HCT116 (cell line): Measurements from ENCODE around the gene ACP5. TPM values are rescaled to one million over a fixed set of nuclear protein-coding genes. Genes with fewer than 3 reads are reported as not detected.

Source experiments
- CEBPB ChIP-seq: IDR thresholded peaks from 2 replicates; pipeline ENCODE4 v1.6.1; 2012; ENCODE audit warnings: low read depth
- ELF1 ChIP-seq: IDR thresholded peaks from 2 replicates; pipeline ENCODE4 v1.6.1; 2012; ENCODE audit warnings: low read depth, borderline replicate concordance
- RAD21 ChIP-seq: IDR thresholded peaks from 2 replicates; pipeline ENCODE4 v1.6.1; 2012; ENCODE audit warnings: low read depth, mild to moderate bottlenecking
- SIN3A ChIP-seq: IDR thresholded peaks from 2 replicates; pipeline ENCODE4 v1.6.1; 2012; ENCODE audit warnings: low read depth
- SP1 ChIP-seq: IDR thresholded peaks from 2 replicates; pipeline ENCODE4 v1.6.1; 2012; ENCODE audit warnings: low read depth
- SRF ChIP-seq: IDR thresholded peaks from 2 replicates; pipeline ENCODE4 v1.6.1; 2012; ENCODE audit warnings: low read depth
- TCF7L2 ChIP-seq: IDR thresholded peaks from 2 replicates; pipeline ENCODE4 v1.7.0; 2011; ENCODE audit warnings: borderline replicate concordance, inconsistent platforms; ENCODE audit not compliant: insufficient read depth, insufficient read length; ENCODE audit errors: extremely low read depth
- YY1 ChIP-seq: IDR thresholded peaks from 2 replicates; pipeline ENCODE4 v1.6.1; 2011; ENCODE audit warnings: low read length, low read depth, moderate library complexity, mild to moderate bottlenecking; ENCODE audit not compliant: insufficient replicate concordance; ENCODE audit errors: extremely low read depth
- total RNA-seq: library from RNA; stranded (reverse); gene quantifications from one replicate; pipeline ENCODE4 v1.2.1, GENCODE V29; 2021; ENCODE audit not compliant: unreplicated experiment
- TF ChIP-seq, protein P1 (sequence below): IDR thresholded peaks from 2 replicates; pipeline ENCODE4 v1.6.1; 2012; ENCODE audit warnings: low read depth
- TF ChIP-seq, protein P2 (sequence below): IDR thresholded peaks from 2 replicates; pipeline ENCODE4 v1.6.1; 2012
- TF ChIP-seq, protein P3 (sequence below): IDR thresholded peaks from 2 replicates; pipeline ENCODE4 v1.6.1; 2012

The ACP5 gene
- total RNA-seq, 1 experiment from 2014 or later, result 1.2 TPM

DNA sequence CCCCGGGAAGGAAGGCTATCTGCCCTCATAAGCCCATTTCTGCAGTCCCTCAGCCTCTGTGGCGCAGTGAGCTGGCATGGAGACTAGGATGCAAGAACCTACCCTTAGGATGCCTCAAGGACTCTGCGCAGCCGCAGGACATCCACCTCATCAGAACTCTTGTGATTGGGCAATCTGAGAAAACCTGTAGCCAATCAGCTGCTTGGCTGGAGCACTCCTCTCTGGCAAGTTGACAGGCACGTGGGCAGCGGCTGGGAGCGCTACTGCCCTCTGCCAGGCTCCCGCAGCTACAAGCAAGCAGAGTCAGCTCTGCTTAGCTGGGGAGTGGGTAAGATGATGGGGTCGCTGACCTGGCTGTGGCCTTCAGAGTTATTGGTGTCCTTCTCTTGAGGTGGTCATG lies 47.0 kb downstream of the ACP5 start (continued):
- TF ChIP-seq CEBPB, result peak; percentile 52; the same call in 1 of the 2 replicates
- TF ChIP-seq TCF7L2, result no peak
- TF ChIP-seq RAD21, result peak; percentile 32; the same call in 1 of the 2 replicates
- peak; percentile 87 for TF ChIP-seq SP1
- no peak for TF ChIP-seq ELF1
- TF ChIP-seq SRF, result no peak
- TF ChIP-seq, protein P1, sequence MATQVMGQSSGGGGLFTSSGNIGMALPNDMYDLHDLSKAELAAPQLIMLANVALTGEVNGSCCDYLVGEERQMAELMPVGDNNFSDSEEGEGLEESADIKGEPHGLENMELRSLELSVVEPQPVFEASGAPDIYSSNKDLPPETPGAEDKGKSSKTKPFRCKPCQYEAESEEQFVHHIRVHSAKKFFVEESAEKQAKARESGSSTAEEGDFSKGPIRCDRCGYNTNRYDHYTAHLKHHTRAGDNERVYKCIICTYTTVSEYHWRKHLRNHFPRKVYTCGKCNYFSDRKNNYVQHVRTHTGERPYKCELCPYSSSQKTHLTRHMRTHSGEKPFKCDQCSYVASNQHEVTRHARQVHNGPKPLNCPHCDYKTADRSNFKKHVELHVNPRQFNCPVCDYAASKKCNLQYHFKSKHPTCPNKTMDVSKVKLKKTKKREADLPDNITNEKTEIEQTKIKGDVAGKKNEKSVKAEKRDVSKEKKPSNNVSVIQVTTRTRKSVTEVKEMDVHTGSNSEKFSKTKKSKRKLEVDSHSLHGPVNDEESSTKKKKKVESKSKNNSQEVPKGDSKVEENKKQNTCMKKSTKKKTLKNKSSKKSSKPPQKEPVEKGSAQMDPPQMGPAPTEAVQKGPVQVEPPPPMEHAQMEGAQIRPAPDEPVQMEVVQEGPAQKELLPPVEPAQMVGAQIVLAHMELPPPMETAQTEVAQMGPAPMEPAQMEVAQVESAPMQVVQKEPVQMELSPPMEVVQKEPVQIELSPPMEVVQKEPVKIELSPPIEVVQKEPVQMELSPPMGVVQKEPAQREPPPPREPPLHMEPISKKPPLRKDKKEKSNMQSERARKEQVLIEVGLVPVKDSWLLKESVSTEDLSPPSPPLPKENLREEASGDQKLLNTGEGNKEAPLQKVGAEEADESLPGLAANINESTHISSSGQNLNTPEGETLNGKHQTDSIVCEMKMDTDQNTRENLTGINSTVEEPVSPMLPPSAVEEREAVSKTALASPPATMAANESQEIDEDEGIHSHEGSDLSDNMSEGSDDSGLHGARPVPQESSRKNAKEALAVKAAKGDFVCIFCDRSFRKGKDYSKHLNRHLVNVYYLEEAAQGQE, result no peak
- TF ChIP-seq, protein P2, sequence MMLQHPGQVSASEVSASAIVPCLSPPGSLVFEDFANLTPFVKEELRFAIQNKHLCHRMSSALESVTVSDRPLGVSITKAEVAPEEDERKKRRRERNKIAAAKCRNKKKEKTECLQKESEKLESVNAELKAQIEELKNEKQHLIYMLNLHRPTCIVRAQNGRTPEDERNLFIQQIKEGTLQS, result no peak
- peak; percentile 81; the same call in 1 of the 2 replicates for TF ChIP-seq SIN3A
- TF ChIP-seq YY1, result no peak
- TF ChIP-seq, protein P3, sequence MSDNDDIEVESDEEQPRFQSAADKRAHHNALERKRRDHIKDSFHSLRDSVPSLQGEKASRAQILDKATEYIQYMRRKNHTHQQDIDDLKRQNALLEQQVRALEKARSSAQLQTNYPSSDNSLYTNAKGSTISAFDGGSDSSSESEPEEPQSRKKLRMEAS, result peak; percentile 98
